ENCODE measurements around the gene DNAH17.

DNAH17 gene

DNA sequence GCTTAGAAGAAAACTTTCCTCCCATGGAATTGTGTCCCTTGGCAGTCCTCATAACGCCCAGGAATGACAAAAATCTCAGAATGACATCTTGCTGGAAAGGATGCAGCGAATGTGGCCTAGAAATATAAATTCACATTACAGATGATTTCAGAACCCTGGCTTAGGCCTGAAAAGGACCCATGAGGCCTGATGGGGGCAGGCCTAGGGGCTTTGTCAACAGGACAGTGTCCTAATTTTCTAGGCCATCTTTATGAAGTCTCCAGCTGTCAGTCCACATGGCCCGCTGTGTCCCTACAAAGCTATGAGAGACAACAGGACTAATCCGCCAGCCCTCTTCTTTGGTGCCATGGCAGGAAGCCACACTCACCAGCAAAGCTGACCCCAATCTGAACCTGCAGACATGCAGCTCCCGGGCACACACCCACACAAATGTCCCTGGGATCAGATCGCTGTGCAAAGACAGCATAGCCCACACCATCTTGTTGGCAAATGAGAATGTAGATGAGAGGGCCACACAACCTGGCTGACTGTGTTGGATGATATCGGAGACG lies 40.4 kb upstream of the DNAH17 start:
- DNase-seq (ENCODE audit: low spot score) (no peak), ATAC-seq (ENCODE audit: low read depth) (no peak)
- Histone ChIP-seq H3K9me3 (ENCODE audit: severe bottlenecking) (no peaks in the 10 kb centered on the region), H3K36me3 (ENCODE audit: low read depth) (no peaks in the 10 kb centered on the region), H3K4me3 (ENCODE audit: severe bottlenecking) (no peak overlapping the region), H3K4me1 (ENCODE audit: insufficient read depth, poor library complexity, severe bottlenecking) (no peaks in the 10 kb centered on the region), H3K27me3 (ENCODE audit: insufficient read depth, poor library complexity, severe bottlenecking) (no peaks in the 10 kb centered on the region), H3K27ac (ENCODE audit: poor library complexity, severe bottlenecking) (no peak overlapping the region)
- TF ChIP-seq, protein P1, sequence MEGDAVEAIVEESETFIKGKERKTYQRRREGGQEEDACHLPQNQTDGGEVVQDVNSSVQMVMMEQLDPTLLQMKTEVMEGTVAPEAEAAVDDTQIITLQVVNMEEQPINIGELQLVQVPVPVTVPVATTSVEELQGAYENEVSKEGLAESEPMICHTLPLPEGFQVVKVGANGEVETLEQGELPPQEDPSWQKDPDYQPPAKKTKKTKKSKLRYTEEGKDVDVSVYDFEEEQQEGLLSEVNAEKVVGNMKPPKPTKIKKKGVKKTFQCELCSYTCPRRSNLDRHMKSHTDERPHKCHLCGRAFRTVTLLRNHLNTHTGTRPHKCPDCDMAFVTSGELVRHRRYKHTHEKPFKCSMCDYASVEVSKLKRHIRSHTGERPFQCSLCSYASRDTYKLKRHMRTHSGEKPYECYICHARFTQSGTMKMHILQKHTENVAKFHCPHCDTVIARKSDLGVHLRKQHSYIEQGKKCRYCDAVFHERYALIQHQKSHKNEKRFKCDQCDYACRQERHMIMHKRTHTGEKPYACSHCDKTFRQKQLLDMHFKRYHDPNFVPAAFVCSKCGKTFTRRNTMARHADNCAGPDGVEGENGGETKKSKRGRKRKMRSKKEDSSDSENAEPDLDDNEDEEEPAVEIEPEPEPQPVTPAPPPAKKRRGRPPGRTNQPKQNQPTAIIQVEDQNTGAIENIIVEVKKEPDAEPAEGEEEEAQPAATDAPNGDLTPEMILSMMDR (IDR thresholded peaks at IDR 0.05; ENCODE audit: poor library complexity, severe bottlenecking) = no peak

DNA sequence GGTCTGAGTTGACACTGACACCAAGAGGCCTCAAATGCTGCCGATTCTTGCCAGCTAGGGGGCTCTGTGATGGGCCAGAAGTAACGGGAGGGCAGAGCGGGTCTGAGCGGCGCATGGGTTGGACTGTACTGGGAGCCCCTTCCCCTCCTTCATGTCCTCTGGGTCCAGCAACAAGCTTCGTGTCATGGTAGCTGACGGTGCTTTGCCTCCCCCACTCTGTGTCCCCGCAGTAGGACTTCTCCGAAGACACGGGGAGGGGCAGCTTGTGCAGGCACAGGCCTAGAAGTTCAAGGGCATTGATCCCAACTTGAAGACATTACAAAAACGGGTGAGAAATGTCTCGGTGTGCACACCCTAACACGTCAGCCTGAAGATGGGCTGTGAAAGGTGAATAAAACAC lies 39.8 kb upstream of the DNAH17 start:
- no peaks in the 10 kb centered on the region for H3K9me3 ChIP-seq (ENCODE audit: severe bottlenecking)
- ATAC-seq (ENCODE audit: low read depth) (no peak), DNase-seq (ENCODE audit: low spot score) (no peak)
- no peak overlapping the region for H3K4me3 ChIP-seq (ENCODE audit: severe bottlenecking)
- TF ChIP-seq, protein P1 (IDR thresholded peaks at IDR 0.05; ENCODE audit: poor library complexity, severe bottlenecking) = no peak
- H3K27me3 ChIP-seq (ENCODE audit: insufficient read depth, poor library complexity, severe bottlenecking) = no peaks in the 10 kb centered on the region
- H3K27ac ChIP-seq (ENCODE audit: poor library complexity, severe bottlenecking) = no peak overlapping the region
- no peaks in the 10 kb centered on the region for H3K4me1 ChIP-seq (ENCODE audit: insufficient read depth, poor library complexity, severe bottlenecking)
- H3K36me3 ChIP-seq (ENCODE audit: low read depth) = no peaks in the 10 kb centered on the region

DNA sequence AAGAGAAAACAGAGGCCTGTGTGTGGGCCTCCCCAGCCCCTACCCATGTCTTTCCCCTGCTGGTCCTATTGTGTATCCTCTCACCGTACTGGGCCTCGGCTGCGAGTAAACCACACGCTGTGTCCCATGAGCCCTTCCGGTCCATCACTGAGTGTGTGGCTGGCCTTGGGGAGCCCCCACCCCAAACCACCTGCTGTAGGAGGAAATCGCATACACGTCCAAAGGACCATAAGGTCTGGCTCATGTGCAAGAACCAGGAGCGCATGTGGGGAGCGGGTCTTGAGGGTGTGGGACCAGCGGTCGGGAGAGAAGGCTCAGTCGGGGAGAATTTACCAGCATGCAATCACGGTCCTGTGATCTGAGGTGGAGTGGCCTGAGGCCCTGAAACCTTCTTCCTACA lies 38.4 kb upstream of the DNAH17 start:
- ATAC-seq (ENCODE audit: low read depth) (no peak), DNase-seq (ENCODE audit: low spot score) (no peak)
- no peak overlapping the region for H3K4me3 ChIP-seq (ENCODE audit: severe bottlenecking)
- no peaks in the 10 kb centered on the region for H3K4me1 ChIP-seq (ENCODE audit: insufficient read depth, poor library complexity, severe bottlenecking)
- no peaks in the 10 kb centered on the region for H3K27me3 ChIP-seq (ENCODE audit: insufficient read depth, poor library complexity, severe bottlenecking)
- H3K27ac ChIP-seq (ENCODE audit: poor library complexity, severe bottlenecking) = no peak overlapping the region
- TF ChIP-seq, protein P1 (IDR thresholded peaks at IDR 0.05; ENCODE audit: poor library complexity, severe bottlenecking) = no peak
- no peaks in the 10 kb centered on the region for H3K36me3 ChIP-seq (ENCODE audit: low read depth)
- H3K9me3 ChIP-seq (ENCODE audit: severe bottlenecking) = no peaks in the 10 kb centered on the region

DNA sequence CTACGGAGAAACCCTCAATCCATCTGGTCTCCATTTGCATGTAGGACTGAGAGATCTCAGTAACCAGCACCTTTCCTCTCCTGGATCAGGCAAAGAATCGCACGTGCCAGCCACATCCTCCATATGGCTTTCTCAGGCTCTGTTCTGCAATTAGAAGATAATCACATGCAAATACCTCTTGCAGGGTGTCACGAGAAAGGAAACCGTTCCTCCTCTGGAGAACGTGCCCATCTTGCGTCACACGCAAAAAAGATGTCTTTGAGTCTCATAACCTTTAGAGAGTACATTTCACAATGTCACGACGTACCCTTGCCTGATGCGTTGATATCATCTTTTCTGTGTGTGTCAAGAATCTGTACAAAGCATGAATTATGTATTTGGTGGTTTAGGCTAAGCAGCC lies 36.2 kb upstream of the DNAH17 start:
- H3K4me3 ChIP-seq (ENCODE audit: severe bottlenecking) = no peak overlapping the region
- no peak for ATAC-seq (ENCODE audit: low read depth)
- H3K4me1 ChIP-seq (ENCODE audit: insufficient read depth, poor library complexity, severe bottlenecking) = no peaks in the 10 kb centered on the region
- no peaks in the 10 kb centered on the region for H3K27me3 ChIP-seq (ENCODE audit: insufficient read depth, poor library complexity, severe bottlenecking)
- TF ChIP-seq, protein P1 (IDR thresholded peaks at IDR 0.05; ENCODE audit: poor library complexity, severe bottlenecking) = no peak
- H3K27ac ChIP-seq (ENCODE audit: poor library complexity, severe bottlenecking) = no peak overlapping the region
- no peak for DNase-seq (ENCODE audit: low spot score)
- H3K36me3 ChIP-seq (ENCODE audit: low read depth) = no peaks in the 10 kb centered on the region
- H3K9me3 ChIP-seq (ENCODE audit: severe bottlenecking) = no peaks in the 10 kb centered on the region

DNA sequence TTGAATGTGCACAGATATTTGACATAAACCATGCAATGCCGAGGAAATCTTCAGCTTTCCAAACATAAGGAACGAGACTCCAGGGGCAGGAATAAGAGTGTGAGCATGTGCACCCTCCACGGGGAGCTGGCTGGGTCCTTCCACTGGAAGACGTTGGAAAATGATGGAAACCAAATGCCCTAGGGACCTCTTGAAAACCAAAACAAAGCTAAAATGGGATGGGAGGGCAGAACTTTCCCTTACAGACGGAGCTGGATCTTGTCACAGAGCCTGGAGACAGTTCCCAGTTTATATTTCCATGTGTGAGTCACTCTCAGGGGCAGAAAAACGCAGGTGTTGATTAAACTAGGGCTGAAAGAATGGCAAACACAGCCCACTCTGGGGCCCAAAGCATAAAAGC lies 34.4 kb upstream of the DNAH17 start:
- no peak for DNase-seq (ENCODE audit: low spot score)
- Histone ChIP-seq H3K27ac (ENCODE audit: poor library complexity, severe bottlenecking) (no peak overlapping the region), H3K9me3 (ENCODE audit: severe bottlenecking) (no peaks in the 10 kb centered on the region), H3K36me3 (ENCODE audit: low read depth) (no peaks in the 10 kb centered on the region), H3K4me3 (ENCODE audit: severe bottlenecking) (no peak overlapping the region), H3K27me3 (ENCODE audit: insufficient read depth, poor library complexity, severe bottlenecking) (no peaks in the 10 kb centered on the region), H3K4me1 (ENCODE audit: insufficient read depth, poor library complexity, severe bottlenecking) (no peaks in the 10 kb centered on the region)
- TF ChIP-seq, protein P1 (IDR thresholded peaks at IDR 0.05; ENCODE audit: poor library complexity, severe bottlenecking) = no peak
- no peak for ATAC-seq (ENCODE audit: low read depth)

All from RWPE2 (cell line).